Omental fat pad (tissue), 4 donors: ENCODE measurements around the gene UBAP2. TPM values are rescaled to one million over a fixed set of nuclear protein-coding genes. Genes with fewer than 3 reads are reported as not detected.

Source experiments
- ATAC-seq: fragments of 150-250 bp; one replicate; pipeline ENCODE4 v1.9.1; 2016; ENCODE audit warnings: mild to moderate bottlenecking, moderate library complexity; ENCODE audit not compliant: low FRiP score
- DNase-seq: peaks from one replicate; pipeline ENCODE4 v3.0.0-alpha.2; 2019; ENCODE audit warnings: low spot score
- small RNA-seq: library from RNA; depleted of rRNA; stranded (forward); fragments of <200 nt; gene quantifications from one replicate; pipeline ENCODE3, GENCODE V24; 2016
- total RNA-seq, 4 donors: library from RNA; depleted of rRNA; stranded (reverse); fragments of >200 nt; gene quantifications; one replicate each; pipeline ENCODE4 v1.1.0, GENCODE V29; 2016
- TF ChIP-seq, protein P1 (sequence below), 3 donors: fragments of 450-650 bp; IDR thresholded peaks; one replicate each; pipeline ENCODE4 v1.5.1; 2016 to 2017; ENCODE audit warnings: antibody characterized with exemption in 3 of 3, mild to moderate bottlenecking in 3 of 3, moderate library complexity in 2 of 3

UBAP2 gene
- total RNA-seq, 4 donors from 2014 or later = 16.1 to 27.6 (median 20.9) TPM

DNA sequence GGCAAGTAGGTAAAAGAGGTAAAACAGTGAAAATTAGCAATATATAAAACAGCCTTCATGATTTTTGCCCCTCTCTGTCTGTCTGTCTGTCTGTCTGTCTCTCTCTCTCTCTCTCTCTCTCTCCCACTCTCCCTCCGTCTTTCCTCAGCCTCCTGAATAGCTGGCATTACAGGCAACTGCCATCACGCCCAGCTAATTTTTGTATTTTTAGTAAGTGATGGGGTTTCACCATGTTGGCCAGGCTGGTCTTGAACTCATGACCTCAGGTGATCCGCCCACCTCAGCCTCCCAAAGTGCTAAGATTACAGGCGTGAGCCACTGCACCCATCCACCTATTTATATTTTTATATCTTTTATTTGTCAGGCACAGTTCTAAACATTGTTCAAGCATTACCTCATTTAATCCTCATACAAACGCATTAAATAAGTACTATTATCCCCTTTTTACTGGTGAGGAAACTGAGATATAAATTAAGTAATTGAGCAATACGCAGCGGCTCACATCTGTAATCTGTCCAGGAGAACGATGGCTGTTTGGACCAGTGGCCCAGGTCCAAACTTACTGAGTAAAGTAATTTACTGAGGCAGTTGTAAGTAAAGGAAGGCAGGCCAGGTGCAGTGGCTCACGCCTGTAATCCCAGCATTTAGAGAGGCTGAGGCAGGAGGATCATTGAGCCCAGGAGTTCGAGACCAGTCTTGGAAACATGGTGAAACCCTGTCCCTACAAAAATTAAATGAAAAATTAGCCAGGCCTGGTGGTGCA, 170.8 kb downstream of the UBAP2 start:
- DNase-seq (no peak), ATAC-seq (no peak)
- TF ChIP-seq, protein P1, sequence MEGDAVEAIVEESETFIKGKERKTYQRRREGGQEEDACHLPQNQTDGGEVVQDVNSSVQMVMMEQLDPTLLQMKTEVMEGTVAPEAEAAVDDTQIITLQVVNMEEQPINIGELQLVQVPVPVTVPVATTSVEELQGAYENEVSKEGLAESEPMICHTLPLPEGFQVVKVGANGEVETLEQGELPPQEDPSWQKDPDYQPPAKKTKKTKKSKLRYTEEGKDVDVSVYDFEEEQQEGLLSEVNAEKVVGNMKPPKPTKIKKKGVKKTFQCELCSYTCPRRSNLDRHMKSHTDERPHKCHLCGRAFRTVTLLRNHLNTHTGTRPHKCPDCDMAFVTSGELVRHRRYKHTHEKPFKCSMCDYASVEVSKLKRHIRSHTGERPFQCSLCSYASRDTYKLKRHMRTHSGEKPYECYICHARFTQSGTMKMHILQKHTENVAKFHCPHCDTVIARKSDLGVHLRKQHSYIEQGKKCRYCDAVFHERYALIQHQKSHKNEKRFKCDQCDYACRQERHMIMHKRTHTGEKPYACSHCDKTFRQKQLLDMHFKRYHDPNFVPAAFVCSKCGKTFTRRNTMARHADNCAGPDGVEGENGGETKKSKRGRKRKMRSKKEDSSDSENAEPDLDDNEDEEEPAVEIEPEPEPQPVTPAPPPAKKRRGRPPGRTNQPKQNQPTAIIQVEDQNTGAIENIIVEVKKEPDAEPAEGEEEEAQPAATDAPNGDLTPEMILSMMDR (IDR thresholded peaks at IDR 0.05) = no peak

Small RNAs within 50 kb of the gene (small RNA-seq; reads per million reads assigned to genes)
- gene RN7SKP114 (not detected), gene SNORD121A (67.1 reads per million, percentile 96 among the genes with 10 or more reads in this experiment), gene SNORD121B (not detected)

Other genes with a start within 250 kb of the UBAP2 start
- gene UBE2R2, start 231.7 kb downstream of the UBAP2 start, total RNA-seq = 10 to 100 TPM; 22.4 to 34.3 (median 30.2) TPM
- gene DCAF12, start 77.8 kb upstream of the UBAP2 start, total RNA-seq = 10 to 100 TPM; 25.3 to 33.4 (median 29.3) TPM
- gene UBAP1, start 130.2 kb upstream of the UBAP2 start, total RNA-seq = 10 to 100 TPM; 39.2 to 71.3 (median 51.1) TPM